OCI-M2 (cell line): Measurements from ENCODE around the gene SLC39A13.

Source experiments
- DNase-seq: peaks from one replicate; lab custom pipeline; 2025; ENCODE audit not compliant: unreplicated experiment; lab: John Stamatoyannopoulos, UW

Gene SLC39A13

DNA sequence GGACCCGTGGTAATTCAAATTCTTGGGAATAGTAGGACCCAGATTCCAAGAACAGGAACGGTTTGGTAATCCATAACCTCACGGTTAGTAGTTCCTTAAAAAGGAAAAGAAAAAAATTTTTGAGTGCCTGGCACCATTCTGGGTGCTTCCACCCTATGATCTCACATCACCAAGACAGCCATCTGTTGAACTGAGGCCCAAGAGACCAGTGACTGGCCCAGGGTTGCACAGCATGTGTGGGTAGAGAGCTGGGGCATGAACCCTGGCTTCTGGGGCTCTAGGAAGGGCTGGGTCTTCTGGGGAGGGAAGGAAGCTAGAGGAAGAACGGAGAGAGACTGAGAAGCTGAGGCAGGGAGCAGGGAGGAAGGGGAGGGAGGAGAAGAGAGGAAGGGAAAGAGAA is 25.3 kb upstream of the SLC39A13 start:
- no peak for DNase-seq

DNA sequence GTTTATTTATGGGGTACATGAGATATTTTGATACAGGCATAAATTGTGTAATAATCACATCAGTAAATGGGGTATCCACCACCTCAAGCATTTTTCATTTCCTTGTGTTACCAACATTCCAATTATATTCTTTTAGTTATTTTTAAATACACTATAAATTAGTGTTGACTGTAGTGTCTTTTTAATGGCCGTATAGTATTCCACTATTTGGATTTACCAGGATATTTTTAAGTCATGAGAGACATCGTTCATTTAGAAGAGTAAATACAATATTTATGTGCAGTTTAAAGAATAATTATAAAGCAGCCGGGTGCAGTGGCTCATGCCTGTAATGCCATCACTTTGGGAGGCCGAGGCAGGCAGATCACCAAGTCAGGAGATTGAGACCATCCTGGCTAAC is 23.9 kb upstream of the SLC39A13 start:
- DNase-seq, result no peak

GRCh38 chr11:47387944-47388696 is 20.3 kb upstream of the SLC39A13 start:
- no peak for DNase-seq

DNA sequence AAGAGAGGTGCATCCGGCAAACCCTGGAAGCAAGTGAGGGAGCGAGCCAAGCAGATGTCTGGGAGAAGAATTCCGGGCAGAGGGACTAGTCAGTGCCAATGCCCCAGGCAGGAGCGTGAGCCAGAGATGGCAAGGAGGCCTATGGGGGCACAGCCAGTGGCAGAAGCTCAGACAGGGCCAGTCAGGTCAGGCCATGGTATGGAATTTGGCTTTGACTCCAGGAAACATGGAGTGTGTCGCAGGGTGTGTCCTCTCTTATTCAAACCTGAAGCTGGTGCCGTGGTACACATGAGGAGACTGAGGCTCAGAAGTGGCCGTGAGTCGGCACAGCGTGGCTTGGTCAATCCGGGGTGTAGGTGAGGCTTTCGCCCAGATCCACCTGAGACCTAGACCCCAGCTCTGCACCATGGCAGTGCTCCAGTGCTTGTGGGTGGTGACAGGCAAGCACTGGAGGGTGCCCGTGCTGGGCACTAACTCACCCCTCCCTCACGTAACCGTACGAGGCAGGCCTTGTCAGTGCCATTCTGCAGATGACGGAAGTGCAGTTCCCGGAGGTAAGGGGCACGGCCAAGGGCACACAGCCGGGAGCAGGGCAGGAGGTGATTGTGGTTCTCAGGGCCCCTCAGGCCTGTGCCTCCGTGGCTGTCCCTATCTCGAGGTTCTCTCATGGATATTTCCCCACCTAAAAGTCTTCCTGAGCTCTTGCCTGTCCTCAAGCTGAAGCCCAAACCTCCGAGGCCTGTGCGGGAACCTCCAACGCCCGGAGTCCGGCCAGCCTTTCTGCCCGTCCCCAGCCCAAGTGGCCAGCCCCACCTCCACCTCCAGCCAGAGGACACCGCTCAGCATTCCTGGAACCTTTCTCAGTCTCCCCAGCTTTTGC is 19.5 kb upstream of the SLC39A13 start:
- DNase-seq, result no peak

- DNase-seq, result no peak
These were observed 18.6 kb upstream of the SLC39A13 start for GRCh38 chr11:47389577-47390421.

DNA sequence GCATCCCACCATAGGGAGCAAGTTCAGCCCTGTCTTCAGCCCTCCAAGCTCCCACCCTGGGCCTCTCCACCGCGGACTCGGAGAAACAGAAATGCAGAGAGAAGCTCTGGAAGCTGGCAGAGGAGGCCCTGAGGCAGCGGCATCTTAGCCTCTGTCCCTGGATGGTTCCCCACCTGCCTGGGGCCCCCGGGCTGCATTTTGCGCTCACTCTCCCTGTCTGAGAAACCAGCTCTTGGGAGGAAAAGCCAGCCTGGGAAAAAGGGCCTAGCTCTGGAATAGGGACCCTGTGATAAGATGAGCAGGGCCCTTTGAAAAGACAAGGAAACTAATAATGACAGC is 18.0 kb upstream of the SLC39A13 start:
- DNase-seq, result no peak

- no peak for DNase-seq
These were observed 17.3 kb upstream of the SLC39A13 start for GRCh38 chr11:47391077-47391583.

DNA sequence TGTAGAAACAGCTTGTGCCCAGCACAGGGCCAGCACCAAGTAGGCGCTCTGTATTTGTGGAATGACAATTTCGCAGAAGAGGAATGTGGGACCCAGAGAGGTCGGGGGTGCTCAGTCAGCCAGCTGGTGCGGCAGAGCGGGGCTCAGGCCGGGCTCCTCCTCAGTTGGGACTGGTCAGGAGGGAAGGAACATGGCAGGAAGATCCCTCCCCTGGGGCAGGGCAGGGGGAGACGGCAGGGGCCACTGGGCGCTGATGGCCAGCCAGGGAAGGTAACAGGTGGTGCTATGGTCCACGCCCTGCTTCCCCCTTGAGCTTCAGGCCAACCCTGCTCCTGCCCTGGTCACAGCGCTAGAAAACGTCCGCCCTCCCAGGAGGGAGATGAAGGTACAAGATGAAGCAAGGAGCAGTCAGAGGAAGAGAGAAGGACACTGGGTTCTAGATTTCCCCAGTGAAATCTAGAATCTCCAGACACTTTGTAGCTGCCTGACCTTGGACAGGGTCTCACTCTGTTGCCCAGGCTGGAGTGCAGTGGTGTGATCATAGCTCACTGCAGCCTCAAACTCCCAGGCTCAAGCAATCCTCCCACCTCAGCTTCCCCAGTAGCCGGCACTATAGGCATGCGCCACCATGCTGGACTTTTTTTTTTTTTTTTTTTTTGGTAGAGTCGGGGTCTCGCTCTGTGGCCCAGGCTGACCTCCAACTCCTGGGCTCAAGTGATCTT is 16.5 kb upstream of the SLC39A13 start:
- no peak for DNase-seq

DNA sequence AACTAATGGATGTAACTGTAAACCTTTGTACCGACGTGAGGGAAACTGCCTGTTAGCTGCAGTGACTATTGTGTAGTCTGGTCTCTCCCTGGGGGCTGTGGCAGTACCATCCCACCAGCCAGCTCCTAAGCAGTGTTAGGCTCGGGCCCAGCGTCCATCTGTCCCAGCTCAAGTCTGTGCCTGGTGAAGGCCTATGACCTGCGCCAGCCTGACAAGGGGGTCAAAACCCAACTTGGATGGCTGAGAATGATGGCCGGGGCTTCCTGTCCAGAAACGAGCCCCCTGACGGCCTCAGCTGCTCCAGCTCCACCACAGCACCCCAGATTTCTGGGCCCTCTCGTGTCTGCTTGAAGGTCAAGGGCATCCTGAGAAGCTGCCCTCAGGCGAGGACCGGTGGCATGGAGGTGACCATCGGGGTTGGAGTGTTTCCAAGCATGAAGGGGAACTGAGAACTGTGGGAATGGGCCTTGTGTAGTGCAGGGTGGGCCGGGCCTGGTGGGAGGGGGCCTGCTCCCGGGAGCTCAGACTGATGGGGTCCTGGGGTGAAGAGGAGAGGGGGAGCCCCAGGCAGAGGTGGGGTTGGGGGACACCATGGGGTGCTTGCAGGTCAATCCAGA is 15.7 kb upstream of the SLC39A13 start:
- no peak for DNase-seq

- no peak for DNase-seq
These were observed 15.0 kb upstream of the SLC39A13 start for GRCh38 chr11:47393163-47394049.

DNA sequence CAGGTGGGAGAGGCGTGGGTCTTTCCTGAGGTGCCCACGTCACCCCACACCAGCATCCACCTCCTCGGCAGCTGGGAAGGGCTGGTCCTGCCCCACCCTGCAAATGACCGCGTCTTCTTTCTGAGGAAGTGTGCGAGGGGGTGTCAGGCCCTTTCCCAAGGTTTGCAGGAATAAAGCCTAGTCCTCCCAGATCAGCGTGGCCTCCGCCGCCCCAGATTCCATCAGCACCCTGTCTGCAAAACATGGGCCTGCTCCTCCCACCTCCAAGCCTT is 14.4 kb upstream of the SLC39A13 start:
- no peak for DNase-seq

- no peak for DNase-seq
These were observed 13.8 kb upstream of the SLC39A13 start for GRCh38 chr11:47394322-47395222.

DNA sequence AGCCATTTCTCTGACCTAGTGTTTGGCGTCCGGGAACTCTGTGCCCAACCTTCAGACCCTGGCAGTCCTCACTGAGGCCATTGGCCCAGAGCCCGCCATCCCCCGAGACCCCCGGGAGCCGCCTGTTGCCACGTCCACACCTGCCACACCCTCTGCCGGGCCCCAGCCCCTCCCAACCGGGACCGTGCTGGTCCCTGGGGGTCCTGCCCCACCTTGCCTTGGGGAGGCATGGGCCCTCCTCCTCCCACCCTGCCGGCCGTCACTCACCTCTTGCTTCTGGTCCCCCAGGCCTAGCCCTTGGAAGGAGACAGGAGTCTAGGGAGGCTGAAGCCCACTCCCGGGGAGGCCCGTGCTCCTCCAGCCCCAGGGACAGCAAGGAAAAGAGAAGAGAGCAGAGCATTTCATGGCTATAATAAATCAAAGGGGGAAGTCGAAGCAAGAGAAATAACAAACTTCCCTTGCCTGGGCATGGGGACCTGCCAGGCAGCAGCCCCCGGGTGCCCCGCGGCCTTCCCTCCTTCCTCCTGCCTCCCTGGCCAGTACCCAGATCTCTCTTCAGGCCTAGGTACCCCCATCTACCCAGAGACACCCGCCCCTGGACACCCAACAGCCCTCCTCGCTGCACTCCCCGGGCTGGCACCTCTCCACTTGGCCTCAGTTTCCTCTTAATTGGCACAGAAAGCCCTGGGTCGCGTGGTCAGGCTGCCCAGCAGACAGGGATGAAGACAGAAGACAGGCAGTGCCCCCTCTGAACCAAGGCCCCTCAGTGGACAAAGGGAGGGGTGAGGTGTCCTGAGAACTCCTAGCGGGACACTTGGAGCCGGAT is 13.0 kb upstream of the SLC39A13 start:
- DNase-seq, result no peak

- no peak for DNase-seq
These were observed 12.4 kb upstream of the SLC39A13 start for GRCh38 chr11:47396049-47396320.

- no peak for DNase-seq
These were observed 10.4 kb upstream of the SLC39A13 start for GRCh38 chr11:47398011-47398410.

- DNase-seq, result no peak
These were observed 9.8 kb upstream of the SLC39A13 start for GRCh38 chr11:47398551-47398950.

- no peak for DNase-seq
These were observed 8.3 kb upstream of the SLC39A13 start for GRCh38 chr11:47399860-47400767.
